Subcutaneous preadipocyte (primary cell): ENCODE results near the gene CFHR5. TPM values are rescaled to one million over a fixed set of nuclear protein-coding genes. Genes with fewer than 3 reads are reported as not detected.

Experiments
- small RNA-seq: library from RNA; depleted of rRNA; stranded (forward); fragments of <200 nt; gene quantifications from one replicate; pipeline ENCODE3, GENCODE V24; 2012
- total RNA-seq: library from RNA; depleted of rRNA; stranded (reverse); fragments of >200 nt; gene quantifications from 2 replicates; pipeline ENCODE4 v1.2.3, GENCODE V29; 2012

The CFHR5 gene
- total RNA-seq: not detected in 2 replicates

DNA sequence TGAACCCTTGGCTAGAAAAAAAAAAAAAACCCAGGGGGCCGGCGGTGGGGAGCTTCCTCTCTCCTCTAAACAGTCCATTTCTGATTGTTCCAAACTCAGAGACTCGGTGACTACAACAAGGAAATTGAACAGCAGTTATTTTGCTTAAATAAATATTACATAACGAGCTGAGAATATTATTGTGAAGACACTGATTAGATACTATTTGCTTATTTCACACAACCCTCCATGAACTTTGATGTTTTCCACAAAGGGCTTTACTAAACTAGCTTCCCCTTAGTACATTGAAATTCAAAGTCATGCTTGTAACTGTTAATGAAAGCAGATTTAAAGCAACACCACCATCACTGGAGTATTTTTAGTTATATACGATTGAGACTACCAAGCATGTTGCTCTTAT is at the start of gene CFHR5:
CFHR5 (plus strand) TSS at position 279 of the 400 bp plus-strand sequence; CDS start at position 388, 109 bp downstream.

DNA sequence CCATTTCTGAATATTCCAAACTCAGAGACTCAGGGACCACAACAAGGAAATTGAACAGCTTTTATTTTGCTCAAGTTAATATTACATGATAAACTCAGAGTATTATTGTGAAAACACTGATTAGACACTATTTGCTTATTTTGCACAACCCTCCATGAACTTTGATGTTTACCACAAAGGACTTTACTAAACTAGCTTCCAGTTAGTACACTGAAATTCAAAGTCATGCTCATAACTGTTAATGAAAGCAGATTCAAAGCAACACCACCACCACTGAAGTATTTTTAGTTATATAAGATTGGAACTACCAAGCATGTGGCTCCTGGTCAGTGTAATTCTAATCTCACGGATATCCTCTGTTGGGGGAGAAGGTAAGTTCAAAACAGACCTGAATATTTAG is 33.8 kb upstream of the CFHR5 start, which contains the start of gene CFHR2:
CFHR2 (plus strand) TSS at position 171 of the 400 bp plus-strand sequence; CDS start at position 314, 143 bp downstream.

Small RNAs within 50 kb of the gene (small RNA-seq; reads per million reads assigned to genes)
- gene AL139418.1: not detected

Other genes with a start within 250 kb of the CFHR5 start
- gene CFHR3, start 202.7 kb upstream of the CFHR5 start, total RNA-seq: not detected in 2 replicates
- gene CFHR1, start 157.8 kb upstream of the CFHR5 start, total RNA-seq: not detected in 2 replicates
- gene CFHR4, start 89.5 kb upstream of the CFHR5 start, total RNA-seq: not detected in 2 replicates
- gene CFHR2, start 33.8 kb upstream of the CFHR5 start, total RNA-seq: not detected in 2 replicates
- gene F13B, start 89.7 kb downstream of the CFHR5 start, total RNA-seq: not detected in 2 replicates
- gene ASPM, start 169.1 kb downstream of the CFHR5 start, total RNA-seq: 39.3 and 62.4 TPM in 2 replicates
- 11.8 and 14.7 TPM in 2 replicates for gene ZBTB41, start 223.7 kb downstream of the CFHR5 start, total RNA-seq